A549 (cell line): ENCODE measurements around the gene KCNK16. TPM values are rescaled to one million over a fixed set of nuclear protein-coding genes. Genes with fewer than 3 reads are reported as not detected.

ENCODE experiments used
- ATAC-seq, 2 experiments: fragments of 200-7000 bp in 1 of 2; fragments of >200 bp in 1 of 2; cut with Nextera tagmentation in 1 of 2; cut with Tn5 transposase in 1 of 2; 3 replicates each; pipeline versions ENCODE4 v1.8.0 to v1.9.1; 2018 to 2020; ENCODE audit warnings: mild to moderate bottlenecking in 1 of 2, moderate library complexity in 1 of 2
- CTCF ChIA-PET: fragments of 300-600 bp; sonication (Branson Sonifier 250); formaldehyde crosslinking; extraction: SDS; loops from one replicate; lab custom pipeline; 2021; ENCODE audit warnings: antibody characterized with exemption, inconsistent platforms; lab: Yijun Ruan, JAX
- POLR2A ChIA-PET: fragments of 350-600 bp; formaldehyde crosslinking; extraction: SDS; loops from one replicate; lab custom pipeline; 2021; ENCODE audit warnings: antibody characterized with exemption, inconsistent platforms; lab: Yijun Ruan, JAX
- DNase-seq, 2 experiments: peaks; one replicate each; pipeline versions ENCODE4 v3.0.0 to v3.0.0-alpha.2; 2011 to 2016; ENCODE audit warnings: low read depth in 1 of 2, low spot score in 1 of 2
- FAIRE-seq: peaks from 2 replicates; lab custom pipeline; 2011; peaks lifted over from hg19 to GRCh38; lab: Jason Lieb, UNC
- H3K27ac ChIP-seq, 2 experiments: fragments of >200 bp; sonication (Bioruptor Twin); formaldehyde crosslinking; 3 replicates each; pipeline ENCODE4 v1.5.1; 2016 to 2017
- H3K4me1 ChIP-seq: fragments of >200 bp; sonication (Bioruptor Twin); formaldehyde crosslinking; 3 replicates; pipeline ENCODE4 v1.6.1; 2016
- H3K4me2 ChIP-seq: fragments of >200 bp; sonication (Bioruptor Twin); formaldehyde crosslinking; 3 replicates; pipeline ENCODE4 v1.6.1; 2016
- H3K4me3 ChIP-seq: fragments of >200 bp; sonication (Bioruptor Twin); formaldehyde crosslinking; 3 replicates; pipeline ENCODE4 v1.5.1; 2016
- H3K9me3 ChIP-seq: fragments of >200 bp; sonication (Bioruptor Twin); formaldehyde crosslinking; 3 replicates; pipeline ENCODE4 v1.6.1; 2016
- ATOH8 ChIP-seq: fragments of 250-450 bp; sonication (Bioruptor Pico); IDR thresholded peaks from 2 replicates; pipeline ENCODE4 v1.5.0; 2020; ENCODE audit warnings: low read depth, mild to moderate bottlenecking, moderate library complexity
- CHD4 ChIP-seq: fragments of 200-600 bp; sonication (generic); IDR thresholded peaks from 2 replicates; pipeline ENCODE4 v1.6.1; 2016; ENCODE audit warnings: antibody characterized with exemption, mild to moderate bottlenecking, borderline replicate concordance
- E2F6 ChIP-seq: IDR thresholded peaks from 2 replicates; pipeline ENCODE4 v1.6.1; 2012; ENCODE audit warnings: low read depth, borderline replicate concordance
- EHMT2 ChIP-seq: fragments of 200-600 bp; sonication (generic); IDR thresholded peaks from 2 replicates; pipeline ENCODE4 v1.6.1; 2016; ENCODE audit warnings: antibody characterized with exemption, low read depth, mild to moderate bottlenecking, moderate library complexity
- EP300 ChIP-seq, 2 experiments: fragments of >200 bp; sonication (Bioruptor Twin); formaldehyde crosslinking; IDR thresholded peaks; 2 replicates in 1 of 2; 3 replicates in 1 of 2; pipeline ENCODE4 v1.6.1; 2016 to 2017
- ESRRA ChIP-seq: fragments of 150-350 bp; IDR thresholded peaks from 2 replicates; pipeline ENCODE4 v1.6.1; 2014; ENCODE audit warnings: mild to moderate bottlenecking, low read length, borderline replicate concordance
- FOSB ChIP-seq: fragments of 250-450 bp; sonication (Bioruptor Pico); IDR thresholded peaks from 2 replicates; pipeline ENCODE4 v1.5.0; 2020; ENCODE audit warnings: mild to moderate bottlenecking, moderate library complexity
- FOSL2 ChIP-seq, 2 experiments: fragments of 450-650 bp in 1 of 2; fragments of >200 bp in 1 of 2; sonication (Bioruptor Twin) in 1 of 2; formaldehyde crosslinking; IDR thresholded peaks; 2 replicates each; pipeline versions ENCODE4 v1.5.0 to v1.6.1; 2016 to 2020; ENCODE audit warnings: mild to moderate bottlenecking in 1 of 2, moderate library complexity in 1 of 2
- FOXS1 ChIP-seq: fragments of 250-450 bp; sonication (Bioruptor Pico); IDR thresholded peaks from 2 replicates; pipeline ENCODE4 v1.5.0; 2020; ENCODE audit warnings: mild to moderate bottlenecking, moderate library complexity
- HES2 ChIP-seq: fragments of >200 bp; sonication (Bioruptor Twin); formaldehyde crosslinking; IDR thresholded peaks from 2 replicates; pipeline ENCODE4 v1.6.1; 2016
- HOXA7 ChIP-seq: fragments of 250-450 bp; sonication (Bioruptor Pico); IDR thresholded peaks from 2 replicates; pipeline ENCODE4 v1.5.0; 2020; ENCODE audit warnings: mild to moderate bottlenecking, moderate library complexity
- HOXB5 ChIP-seq: fragments of 250-450 bp; sonication (Bioruptor Pico); IDR thresholded peaks from 2 replicates; pipeline ENCODE4 v1.5.0; 2020; ENCODE audit warnings: mild to moderate bottlenecking, moderate library complexity
- JUN ChIP-seq, 2 experiments: fragments of >200 bp; sonication (Bioruptor Twin); formaldehyde crosslinking; IDR thresholded peaks; 2 replicates in 1 of 2; 3 replicates in 1 of 2; pipeline ENCODE4 v1.6.1; 2016 to 2017
- MAZ ChIP-seq: fragments of 150-350 bp; IDR thresholded peaks from 2 replicates; pipeline ENCODE4 v1.6.1; 2014; ENCODE audit warnings: antibody characterized with exemption, low read depth, low read length, borderline replicate concordance
- NPAS2 ChIP-seq: fragments of 250-450 bp; sonication (Bioruptor Pico); IDR thresholded peaks from 2 replicates; pipeline ENCODE4 v1.8.0; 2022; ENCODE audit warnings: mild to moderate bottlenecking, moderate library complexity, borderline replicate concordance
- NR3C1 ChIP-seq: fragments of >200 bp; sonication (Bioruptor Twin); formaldehyde crosslinking; IDR thresholded peaks from 3 replicates; pipeline ENCODE4 v1.6.1; 2017
- PBX3 ChIP-seq: IDR thresholded peaks from 2 replicates; pipeline ENCODE4 v1.6.1; 2012
- POLR2A ChIP-seq: IDR thresholded peaks from 2 replicates; pipeline ENCODE4 v1.6.1; 2012; ENCODE audit warnings: mild to moderate bottlenecking, low read length
- TP53 ChIP-seq: fragments of 250-450 bp; sonication (Bioruptor Pico); IDR thresholded peaks from 2 replicates; pipeline ENCODE4 v1.5.0; 2021; ENCODE audit warnings: mild to moderate bottlenecking, moderate library complexity
- ZC3H11A ChIP-seq: fragments of 450-650 bp; IDR thresholded peaks from 2 replicates; pipeline ENCODE4 v1.6.1; 2014; ENCODE audit warnings: antibody characterized with exemption, mild to moderate bottlenecking
- ZFP36 ChIP-seq: fragments of 450-650 bp; IDR thresholded peaks from 2 replicates; pipeline ENCODE4 v1.6.1; 2014; ENCODE audit warnings: borderline replicate concordance; ENCODE audit not compliant: partially characterized antibody
- ZSCAN20 ChIP-seq: fragments of 250-450 bp; sonication (Bioruptor Pico); IDR thresholded peaks from 2 replicates; pipeline ENCODE4 v1.8.0; 2022; ENCODE audit warnings: mild to moderate bottlenecking, moderate library complexity
- WGBS: methylation state at CpG from one replicate; pipeline ENCODE4 v1.1.6; 2017; ENCODE audit errors: missing lambda C conversion rate; 5-methylcytosine and 5-hydroxymethylcytosine counted together
- polyA plus RNA-seq, 4 experiments: library from polyadenylated mRNA; depleted of rRNA in 3 of 4; stranded (reverse); fragments of >200 nt; fragmentation: RNase III in 1 of 4; extraction: RNeasy Plus Mini Kit Qiagen cat#74134 plus additional on column Dnase treatment in 1 of 4; gene quantifications; 2 replicates in 3 of 4; 3 replicates in 1 of 4; pipeline ENCODE4 v1.2.3, GENCODE V29; 2011 to 2017

The KCNK16 gene
- polyA plus RNA-seq, 2 of the 4 experiments (the other 2 are of a cell fraction) = not detected

GRCh38 chr6:39339868-39340550, 17.5 kb upstream of the KCNK16 start:
- FAIRE-seq = no peak
- no peak for ATAC-seq
- 49% methylated on average over 10 of the region's 10 CpGs for WGBS
- CTCF ChIA-PET = interaction anchor here (1.7 kb wide), 1 partner anchor 18 kb away, joined by 4 read pairs; no protein-coding TSS in a partner anchor
- no peaks in the 10 kb centered on the region for H3K9me3 ChIP-seq
- no peaks in the 10 kb centered on the region for H3K4me1 ChIP-seq
- H3K4me3 ChIP-seq = no peak overlapping the region
- POLR2A ChIA-PET = no interaction called here
- DNase-seq = no peak
- no peak overlapping the region for H3K27ac ChIP-seq
- TF ChIP-seq CHD4 = no peak
- no peak for TF ChIP-seq FOXS1 (CRISPR knock-in tag)
- TF ChIP-seq ZFP36 = no peak
- no peak for TF ChIP-seq EHMT2
- TF ChIP-seq EP300 (IDR thresholded peaks at IDR 0.05) = no peak
- no peak for TF ChIP-seq NR3C1
- no peak overlapping the region for H3K4me2 ChIP-seq

- DNase-seq = no peak
- Histone ChIP-seq H3K4me2 (no peak overlapping the region), H3K4me1 (no peaks in the 10 kb centered on the region), H3K4me3 (no peak overlapping the region), H3K27ac (no peak overlapping the region), H3K9me3 (no peaks in the 10 kb centered on the region)
- ChIA-PET CTCF (interaction anchor here (0.9 to 1.7 kb wide), 2 partner anchors 8 to 19 kb away, joined by 3 to 4 read pairs; no protein-coding TSS in a partner anchor), POLR2A (no interaction called here)
- ATAC-seq = no peak
- TF ChIP-seq POLR2A = no peak
- TF ChIP-seq HES2 = no peak
- no peak for TF ChIP-seq ZSCAN20 (CRISPR knock-in tag)
- TF ChIP-seq JUN (IDR thresholded peaks at IDR 0.05) = no peak
- TF ChIP-seq E2F6 = no peak
- no peak for TF ChIP-seq EHMT2
- TF ChIP-seq TP53 (CRISPR knock-in tag) = no peak
- no peak for TF ChIP-seq FOSB (CRISPR knock-in tag)
- TF ChIP-seq ZC3H11A = no peak
- no peak for TF ChIP-seq NPAS2 (CRISPR knock-in tag)
- no peak for TF ChIP-seq PBX3
- no peak for TF ChIP-seq HOXB5 (CRISPR knock-in tag)
- TF ChIP-seq ZFP36 = no peak
- no peak for TF ChIP-seq MAZ
- no peak for TF ChIP-seq ATOH8 (CRISPR knock-in tag)
- no peak for TF ChIP-seq FOSL2 (IDR thresholded peaks at IDR 0.05)
- TF ChIP-seq FOSL2 (CRISPR knock-in tag; IDR thresholded peaks at IDR 0.05) = no peak
- TF ChIP-seq ESRRA = no peak
- no peak for TF ChIP-seq HOXA7 (CRISPR knock-in tag)
- WGBS = 43% methylated on average over 9 of the region's 9 CpGs
- no peak for FAIRE-seq
Measured at GRCh38 chr6:39339096-39339867, 16.8 kb upstream of the KCNK16 start.
